Measurements from ENCODE around the gene CREG2. TPM values are rescaled to one million over a fixed set of nuclear protein-coding genes. Genes with fewer than 3 reads are reported as not detected.

CREG2 gene
- total RNA-seq, 6 experiments from 2014 or later: not detected

- peaks cover 47% of the 10 kb centered on the region for H3K4me1 Mint-ChIP-seq (ENCODE audit: low read depth)
- H3K27me3 Mint-ChIP-seq (ENCODE audit: insufficient read depth): peaks cover 6% of the 10 kb centered on the region
- no peaks in the 10 kb centered on the region for H3K9me3 Mint-ChIP-seq
- H3K4me3 Mint-ChIP-seq: no peak overlapping the region
- no peaks in the 10 kb centered on the region for H3K36me3 Mint-ChIP-seq (ENCODE audit: low read depth)
- no peak overlapping the region for H3K27ac Mint-ChIP-seq
- TF ChIP-seq, protein P1, sequence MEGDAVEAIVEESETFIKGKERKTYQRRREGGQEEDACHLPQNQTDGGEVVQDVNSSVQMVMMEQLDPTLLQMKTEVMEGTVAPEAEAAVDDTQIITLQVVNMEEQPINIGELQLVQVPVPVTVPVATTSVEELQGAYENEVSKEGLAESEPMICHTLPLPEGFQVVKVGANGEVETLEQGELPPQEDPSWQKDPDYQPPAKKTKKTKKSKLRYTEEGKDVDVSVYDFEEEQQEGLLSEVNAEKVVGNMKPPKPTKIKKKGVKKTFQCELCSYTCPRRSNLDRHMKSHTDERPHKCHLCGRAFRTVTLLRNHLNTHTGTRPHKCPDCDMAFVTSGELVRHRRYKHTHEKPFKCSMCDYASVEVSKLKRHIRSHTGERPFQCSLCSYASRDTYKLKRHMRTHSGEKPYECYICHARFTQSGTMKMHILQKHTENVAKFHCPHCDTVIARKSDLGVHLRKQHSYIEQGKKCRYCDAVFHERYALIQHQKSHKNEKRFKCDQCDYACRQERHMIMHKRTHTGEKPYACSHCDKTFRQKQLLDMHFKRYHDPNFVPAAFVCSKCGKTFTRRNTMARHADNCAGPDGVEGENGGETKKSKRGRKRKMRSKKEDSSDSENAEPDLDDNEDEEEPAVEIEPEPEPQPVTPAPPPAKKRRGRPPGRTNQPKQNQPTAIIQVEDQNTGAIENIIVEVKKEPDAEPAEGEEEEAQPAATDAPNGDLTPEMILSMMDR (IDR thresholded peaks at IDR 0.05): no peak
- no peak for DNase-seq
Observed at GRCh38 chr2:101341421-101341820, 45.9 kb downstream of the CREG2 start.

GRCh38 chr2:101340141-101340551 is 47.2 kb downstream of the CREG2 start:
- Mint-ChIP-seq H3K27ac (no peak overlapping the region), H3K9me3 (no peaks in the 10 kb centered on the region)

DNA sequence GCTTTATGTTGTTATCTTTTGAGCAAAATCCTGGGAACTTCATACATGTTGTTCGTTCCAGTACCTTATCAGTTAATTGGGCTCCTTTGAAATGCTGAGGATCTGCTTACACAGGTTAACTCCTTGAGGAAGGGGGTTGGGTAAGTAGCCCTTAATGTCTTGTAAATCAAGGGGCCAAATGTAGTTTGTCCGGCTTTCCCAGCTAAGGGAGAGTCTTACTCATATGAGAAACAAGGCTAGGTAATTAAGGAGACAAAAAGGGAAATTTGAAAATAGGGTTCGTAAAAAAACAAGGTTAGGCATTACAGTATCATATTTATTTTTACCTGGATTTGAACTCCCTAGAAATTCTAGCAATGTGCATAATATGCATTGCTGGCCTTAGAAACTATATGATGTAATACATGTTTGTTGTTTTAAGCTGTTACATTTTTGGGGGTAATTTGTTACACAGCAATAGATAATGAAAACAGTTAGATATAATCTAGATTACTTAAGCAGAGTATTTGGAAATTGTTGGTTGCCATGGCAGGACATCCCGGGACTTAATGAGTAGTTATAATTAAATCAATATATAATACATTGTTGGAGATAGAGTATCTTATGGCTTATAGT is 47.9 kb downstream of the CREG2 start:
- no peak overlapping the region for H3K27ac Mint-ChIP-seq
- no peaks in the 10 kb centered on the region for H3K9me3 Mint-ChIP-seq
- H3K27me3 Mint-ChIP-seq (ENCODE audit: insufficient read depth): peaks cover 6% of the 10 kb centered on the region
- no peak overlapping the region for H3K4me3 Mint-ChIP-seq
- no peaks in the 10 kb centered on the region for H3K36me3 Mint-ChIP-seq (ENCODE audit: low read depth)
- peaks cover 47% of the 10 kb centered on the region for H3K4me1 Mint-ChIP-seq (ENCODE audit: low read depth)
- DNase-seq: no peak
- TF ChIP-seq, protein P1 (IDR thresholded peaks at IDR 0.05): no peak

More at GRCh38 chr2:101340141-101340551, 47.2 kb downstream of the CREG2 start:
- Mint-ChIP-seq H3K27me3 (ENCODE audit: insufficient read depth) (peaks cover 6% of the 10 kb centered on the region), H3K36me3 (ENCODE audit: low read depth) (no peaks in the 10 kb centered on the region), H3K4me1 (ENCODE audit: low read depth) (peaks cover 47% of the 10 kb centered on the region), H3K4me3 (no peak overlapping the region)
- peak; percentile 13 for DNase-seq
- TF ChIP-seq, protein P1 (IDR thresholded peaks at IDR 0.05): no peak

GRCh38 chr2:101337877-101338276 is 49.4 kb downstream of the CREG2 start:
- H3K4me1 Mint-ChIP-seq (ENCODE audit: low read depth): peaks cover 47% of the 10 kb centered on the region
- peak overlapping the region; percentile 47; the same call in 1 of the 2 replicates for H3K27ac Mint-ChIP-seq
- TF ChIP-seq, protein P1 (IDR thresholded peaks at IDR 0.05): no peak
- H3K4me3 Mint-ChIP-seq: peak overlapping the region; percentile 70
- H3K9me3 Mint-ChIP-seq: no peaks in the 10 kb centered on the region
- no peaks in the 10 kb centered on the region for H3K36me3 Mint-ChIP-seq (ENCODE audit: low read depth)
- DNase-seq: peak; percentile 32
- peaks cover 4% of the 10 kb centered on the region for H3K27me3 Mint-ChIP-seq (ENCODE audit: insufficient read depth)

- Mint-ChIP-seq H3K9me3 (no peaks in the 10 kb centered on the region), H3K27ac (no peak overlapping the region), H3K27me3 (ENCODE audit: insufficient read depth) (no peaks in the 10 kb centered on the region), H3K4me3 (no peak overlapping the region), H3K36me3 (ENCODE audit: low read depth) (no peaks in the 10 kb centered on the region), H3K4me1 (ENCODE audit: low read depth) (peaks cover 10% of the 10 kb centered on the region)
- no peak for DNase-seq
- TF ChIP-seq, protein P1 (IDR thresholded peaks at IDR 0.05): no peak
Observed at GRCh38 chr2:101332885-101333766, 54.2 kb downstream of the CREG2 start.

All from HFFc6 (cell line).